ENCODE measurements around the gene DTNA. TPM values are rescaled to one million over a fixed set of nuclear protein-coding genes. Genes with fewer than 3 reads are reported as not detected.

The DTNA gene
- total RNA-seq, 1 experiment from 2014 or later = not detected

GRCh38 chr18:34887881-34888580, 177.9 kb downstream of the DTNA start:
- no peak for DNase-seq
- no peaks in the 10 kb centered on the region for H3K36me3 ChIP-seq (ENCODE audit: low read depth)
- H3K79me2 ChIP-seq (ENCODE audit: low read depth) = no peaks in the 10 kb centered on the region
- CTCF ChIA-PET = no interaction called here
- H3K4me1 ChIP-seq (replicated peaks; ENCODE audit: insufficient read depth) = no peaks in the 10 kb centered on the region
- BruUV-seq (replicated peaks) = no TSS peak
- H3F3A ChIP-seq (ENCODE audit: insufficient read depth, low read depth) = no peaks in the 10 kb centered on the region
- TF ChIP-seq EZH2 (IDR thresholded peaks at IDR 0.05; ENCODE audit: low read depth) (no peak), CTCF (conservative IDR thresholded peaks at IDR 0.05) (no peak)
- no peaks in the 10 kb centered on the region for H3K27me3 ChIP-seq (ENCODE audit: insufficient read depth, low read depth)
- H4K20me1 ChIP-seq (ENCODE audit: insufficient read depth) = no peaks in the 10 kb centered on the region
- H3K9me2 ChIP-seq (ENCODE audit: insufficient read depth) = no peaks in the 10 kb centered on the region
- intact Hi-C loops (cut with micrococcal nuclease; ENCODE audit: unreplicated experiment) = no loop called here
- H3K4me2 ChIP-seq = no peak overlapping the region
- POLR2A ChIA-PET (ENCODE audit: unreplicated experiment) = no interaction called here
- H3K9me3 ChIP-seq (ENCODE audit: insufficient read depth, low read depth) = no peaks in the 10 kb centered on the region
- no peak overlapping the region for H2AFZ ChIP-seq
- H3K27ac ChIP-seq = no peak overlapping the region
- H3K4me3 ChIP-seq = no peak overlapping the region

- Histone ChIP-seq H3K4me1 (replicated peaks; ENCODE audit: insufficient read depth) (no peaks in the 10 kb centered on the region), H4K20me1 (ENCODE audit: insufficient read depth) (no peaks in the 10 kb centered on the region), H3K4me3 (no peak overlapping the region), H3K36me3 (ENCODE audit: low read depth) (no peaks in the 10 kb centered on the region), H3K9me3 (ENCODE audit: insufficient read depth, low read depth) (no peaks in the 10 kb centered on the region), H3K9me2 (ENCODE audit: insufficient read depth) (no peaks in the 10 kb centered on the region), H3K79me2 (ENCODE audit: low read depth) (no peaks in the 10 kb centered on the region), H3K27ac (no peak overlapping the region), H3K27me3 (ENCODE audit: insufficient read depth, low read depth) (no peaks in the 10 kb centered on the region), H3K4me2 (no peak overlapping the region), H3F3A (ENCODE audit: insufficient read depth, low read depth) (no peaks in the 10 kb centered on the region), H2AFZ (no peak overlapping the region)
- intact Hi-C loops (cut with micrococcal nuclease; ENCODE audit: unreplicated experiment) = no loop called here
- TF ChIP-seq CTCF (conservative IDR thresholded peaks at IDR 0.05) (no peak), EZH2 (IDR thresholded peaks at IDR 0.05; ENCODE audit: low read depth) (no peak)
- no peak for DNase-seq
- BruUV-seq (replicated peaks) = no TSS peak
- ChIA-PET POLR2A (ENCODE audit: unreplicated experiment) (no interaction called here), CTCF (no interaction called here)
Observed at GRCh38 chr18:34890486-34891085, 180.5 kb downstream of the DTNA start.

- ChIA-PET POLR2A (ENCODE audit: unreplicated experiment) (no interaction called here), CTCF (no interaction called here)
- Histone ChIP-seq H3K4me1 (replicated peaks; ENCODE audit: insufficient read depth) (no peaks in the 10 kb centered on the region), H2AFZ (no peak overlapping the region), H3K9me3 (ENCODE audit: insufficient read depth, low read depth) (no peaks in the 10 kb centered on the region), H3K4me3 (no peak overlapping the region), H3K79me2 (ENCODE audit: low read depth) (no peaks in the 10 kb centered on the region), H3F3A (ENCODE audit: insufficient read depth, low read depth) (no peaks in the 10 kb centered on the region), H3K4me2 (no peak overlapping the region), H3K9me2 (ENCODE audit: insufficient read depth) (no peaks in the 10 kb centered on the region), H3K36me3 (ENCODE audit: low read depth) (no peaks in the 10 kb centered on the region), H3K27me3 (ENCODE audit: insufficient read depth, low read depth) (no peaks in the 10 kb centered on the region), H3K27ac (no peak overlapping the region), H4K20me1 (ENCODE audit: insufficient read depth) (no peaks in the 10 kb centered on the region)
- BruUV-seq (replicated peaks) = no TSS peak
- TF ChIP-seq EZH2 (IDR thresholded peaks at IDR 0.05; ENCODE audit: low read depth) = no peak
- TF ChIP-seq CTCF (conservative IDR thresholded peaks at IDR 0.05) = no peak
- no peak for DNase-seq
- intact Hi-C loops (cut with micrococcal nuclease; ENCODE audit: unreplicated experiment) = no loop called here
Observed at GRCh38 chr18:34892379-34892778, 182.3 kb downstream of the DTNA start.
